Muscle of arm (tissue), 12 donors: ENCODE data around the gene MAP3K6. TPM values are rescaled to one million over a fixed set of nuclear protein-coding genes. Genes with fewer than 3 reads are reported as not detected.

Source experiments
- DNase-seq: peaks from one replicate; pipeline ENCODE4 v3.0.0-alpha.2; 2013
- polyA plus RNA-seq, 12 donors: library from polyadenylated mRNA; unstranded; fragments of 120-200 nt; gene quantifications; one replicate each; pipeline ENCODE4 v1.2.1, GENCODE V29; 2013; ENCODE audit not compliant: insufficient read length in 12 of 12

MAP3K6 gene
- polyA plus RNA-seq, 12 donors, result 6.4 to 24.0 (median 9.9) TPM; not detected in 1

DNA sequence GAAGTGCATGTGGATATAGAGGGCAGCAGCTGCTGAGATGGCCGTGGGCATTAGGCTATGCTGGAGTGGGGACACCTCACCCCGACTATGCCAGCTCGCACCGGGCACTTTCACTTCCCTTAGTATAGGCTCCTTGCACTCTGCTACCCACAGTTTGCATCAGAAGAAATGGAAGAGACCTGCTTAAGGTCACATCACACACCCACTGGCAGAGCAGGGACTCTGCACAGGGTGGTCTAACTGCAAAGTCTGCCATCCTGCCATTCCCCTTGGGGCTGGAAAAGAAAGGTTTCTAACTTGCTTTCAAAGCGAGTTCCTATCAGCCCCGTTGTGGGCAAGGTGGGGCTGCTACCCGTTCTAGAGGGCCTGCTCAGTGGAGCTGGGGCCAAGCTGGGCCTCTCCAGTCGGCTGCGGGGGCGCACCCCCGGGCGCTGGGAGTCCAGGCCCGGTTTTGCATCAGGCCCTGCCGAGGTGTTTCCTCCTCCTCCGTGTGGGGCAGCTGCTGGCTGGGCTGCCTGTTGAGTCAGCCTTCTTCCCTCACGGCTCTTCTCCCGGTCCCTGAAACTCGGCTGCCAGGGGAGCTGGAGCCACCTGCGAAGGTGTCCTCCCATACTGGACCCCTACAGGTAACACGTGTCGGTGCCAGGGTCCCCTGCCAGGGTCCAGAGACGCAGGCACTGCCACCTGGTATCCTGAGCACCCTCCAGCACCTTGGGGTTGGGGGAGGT is 25.1 kb downstream of the MAP3K6 start, which contains the start of gene SYTL1:
TSS of gene SYTL1 (plus strand) at position 498 of the 728 bp plus-strand sequence. CDS start 3,313 bp downstream, outside the sequence.
- DNase-seq, result no peak

GRCh38 chr1:27339213-27339612 is 27.5 kb downstream of the MAP3K6 start:
- no peak for DNase-seq

DNA sequence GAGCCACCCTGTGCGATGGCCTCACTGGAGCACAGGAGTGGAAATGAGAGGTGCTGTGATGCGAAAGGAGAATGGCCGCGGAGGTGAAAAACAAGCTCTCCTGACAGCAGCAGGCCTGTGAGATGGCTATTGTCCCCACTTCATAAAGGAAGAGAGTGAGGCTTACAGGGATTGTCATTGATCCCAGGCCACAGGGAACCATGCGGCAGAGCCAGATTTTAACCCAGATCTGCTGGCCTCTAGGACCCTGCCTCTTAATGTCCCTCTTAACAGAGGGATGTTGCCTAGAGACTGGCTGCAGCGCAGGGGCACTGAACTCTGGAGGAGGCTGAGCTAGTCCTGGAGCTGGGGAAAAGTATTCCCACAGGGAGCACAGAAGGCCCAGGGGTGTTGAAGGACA is 28.0 kb downstream of the MAP3K6 start:
- no peak for DNase-seq

DNA sequence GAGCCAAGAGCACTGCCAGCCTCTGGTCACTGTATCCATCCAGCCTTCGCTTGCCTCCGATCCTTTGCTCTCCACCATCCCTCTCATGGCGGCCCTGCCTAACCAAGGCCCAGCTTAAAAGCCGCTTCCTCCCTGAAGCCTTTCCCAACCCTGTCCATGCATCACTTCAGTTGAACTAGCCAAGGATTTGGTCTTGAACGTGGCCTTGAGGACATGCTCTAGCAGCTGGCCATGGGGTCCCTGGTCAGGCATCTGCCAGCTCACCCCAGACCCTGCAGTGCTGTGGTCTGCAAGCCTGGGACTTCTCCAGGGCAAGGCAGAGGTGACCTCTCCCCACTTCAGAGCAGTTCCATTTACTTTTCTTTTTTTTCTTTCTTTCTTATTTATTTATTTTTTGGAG is 30.0 kb downstream of the MAP3K6 start:
- no peak for DNase-seq

DNA sequence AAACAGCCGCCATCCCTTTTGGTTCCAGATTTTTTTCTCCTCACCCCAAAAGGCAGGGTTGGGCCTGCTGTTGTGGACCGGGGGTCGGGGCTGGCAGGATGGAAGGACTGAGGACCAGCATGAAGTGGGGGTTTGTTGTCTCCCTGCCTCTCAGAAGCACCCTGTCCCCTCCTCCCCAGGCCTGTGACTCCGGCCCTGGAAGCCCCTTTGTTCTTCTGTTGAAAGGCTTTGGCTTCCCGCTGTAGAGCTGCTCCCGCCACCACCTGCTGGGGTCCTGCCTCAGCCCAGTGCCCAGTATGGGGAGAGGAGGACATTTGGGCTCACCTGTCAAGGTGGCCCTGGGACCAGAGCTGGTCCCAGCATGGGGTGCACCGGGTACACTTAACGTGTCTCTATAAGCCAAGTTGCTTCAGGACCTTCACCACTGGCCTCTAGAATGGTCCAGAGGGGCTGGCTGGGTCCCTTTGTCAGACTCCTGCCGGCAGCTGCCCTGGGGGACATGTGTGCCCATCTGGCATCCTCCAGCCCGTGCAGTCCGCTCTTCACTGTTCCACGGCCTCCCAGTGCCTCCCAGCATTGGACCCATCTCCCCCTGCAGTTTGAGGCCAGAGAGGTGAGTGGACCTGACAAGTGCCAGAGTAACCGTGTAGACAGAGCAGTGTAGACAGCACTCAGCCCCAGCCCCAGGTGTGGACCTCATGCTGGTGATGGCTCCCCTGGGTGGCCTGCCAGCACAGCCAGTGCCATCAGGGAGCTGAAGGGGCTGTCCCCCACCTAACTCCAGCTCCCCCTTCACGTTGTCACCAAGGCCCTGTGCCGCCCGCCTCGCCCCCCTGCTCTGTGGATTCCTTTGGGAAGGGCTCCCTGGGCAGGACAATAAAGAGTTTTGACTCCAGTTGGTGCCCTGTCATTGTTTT is 31.0 kb downstream of the MAP3K6 start:
- no peak for DNase-seq

DNA sequence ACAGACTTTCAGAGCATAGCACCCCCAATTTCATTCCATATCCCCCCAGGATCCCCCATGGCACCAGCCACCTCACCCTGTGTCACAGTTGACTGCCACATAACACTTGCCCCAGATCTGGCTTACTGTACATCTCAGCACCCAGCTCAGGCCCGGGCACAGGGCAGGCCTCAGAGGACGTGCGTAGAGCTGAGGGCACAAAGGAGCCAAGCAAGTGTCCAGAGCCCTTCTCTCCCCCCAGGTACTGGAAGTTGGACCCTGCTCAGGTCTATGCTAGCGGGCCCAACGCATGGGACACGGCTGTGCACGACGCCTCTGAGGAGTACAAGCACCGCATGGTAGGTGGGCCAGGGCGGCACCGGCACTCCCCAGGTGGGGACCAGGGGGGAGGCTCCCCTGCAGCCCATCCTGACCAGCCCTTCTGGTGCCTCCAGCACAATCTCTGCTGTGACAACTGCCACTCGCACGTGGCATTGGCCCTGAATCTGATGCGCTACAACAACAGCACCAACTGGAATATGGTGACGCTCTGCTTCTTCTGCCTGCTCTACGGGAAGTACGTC is 33.0 kb downstream of the MAP3K6 start:
- DNase-seq, result no peak

DNA sequence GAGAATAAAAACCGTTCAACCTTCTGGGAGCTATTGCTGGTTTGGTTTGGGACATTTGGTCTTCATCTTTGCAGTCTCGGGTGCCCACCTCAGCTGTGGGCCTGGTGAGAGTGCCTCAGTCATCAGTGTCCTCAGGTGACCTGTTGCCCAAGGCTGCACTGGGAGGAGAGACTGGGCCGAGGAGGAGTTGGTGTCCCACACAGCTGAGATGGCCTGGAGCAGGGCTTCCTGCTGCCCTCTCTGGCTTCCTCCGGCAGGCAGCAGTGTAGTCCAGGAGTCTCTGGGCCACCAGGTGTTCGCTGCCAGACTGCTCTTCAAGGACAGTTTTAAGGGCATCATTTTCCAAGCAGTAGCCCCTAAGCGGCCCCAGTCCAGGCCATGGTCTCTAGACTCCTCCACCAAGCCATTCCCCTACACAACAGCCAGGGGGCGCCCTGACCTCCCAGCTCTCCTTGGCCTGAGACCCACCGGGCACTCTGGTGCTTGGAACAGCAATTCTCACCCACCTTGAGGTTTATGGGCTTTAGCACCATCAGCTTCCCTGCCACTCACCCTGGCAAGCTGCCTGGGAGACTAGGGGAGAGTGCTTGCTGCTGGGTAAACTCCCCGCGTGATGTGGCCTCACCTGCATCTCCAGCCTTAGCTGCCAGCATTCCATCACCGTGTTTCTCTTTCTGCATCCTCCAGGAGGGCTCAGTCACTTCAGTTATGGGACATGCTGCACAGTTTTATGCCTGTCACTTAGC is 34.1 kb downstream of the MAP3K6 start:
- no peak for DNase-seq

- DNase-seq, result no peak
Observed at GRCh38 chr1:27331922-27332321, 34.8 kb downstream of the MAP3K6 start.

DNA sequence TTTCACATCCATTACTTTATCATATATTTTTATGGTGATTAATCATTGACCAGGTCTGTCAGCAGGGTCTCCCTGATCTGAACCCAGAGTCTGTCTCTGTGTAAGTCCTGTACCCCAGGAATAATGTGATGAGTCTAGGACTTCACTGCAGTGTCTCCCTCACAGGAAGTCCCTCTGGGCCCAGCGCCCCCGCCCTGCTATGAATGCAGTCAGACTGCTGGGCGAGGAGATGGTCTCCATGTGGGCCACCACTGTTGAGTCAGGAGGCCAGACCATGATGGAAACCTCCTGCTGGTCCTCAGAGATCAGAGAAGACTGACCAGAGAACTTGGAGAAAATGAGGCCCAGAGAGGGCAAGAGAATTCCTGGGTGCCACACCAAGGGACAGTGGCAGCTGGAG is 35.3 kb downstream of the MAP3K6 start:
- no peak for DNase-seq

GRCh38 chr1:27330786-27331185 is 36.0 kb downstream of the MAP3K6 start:
- no peak for DNase-seq

GRCh38 chr1:27327964-27328363 is 38.8 kb downstream of the MAP3K6 start:
- DNase-seq, result no peak

DNA sequence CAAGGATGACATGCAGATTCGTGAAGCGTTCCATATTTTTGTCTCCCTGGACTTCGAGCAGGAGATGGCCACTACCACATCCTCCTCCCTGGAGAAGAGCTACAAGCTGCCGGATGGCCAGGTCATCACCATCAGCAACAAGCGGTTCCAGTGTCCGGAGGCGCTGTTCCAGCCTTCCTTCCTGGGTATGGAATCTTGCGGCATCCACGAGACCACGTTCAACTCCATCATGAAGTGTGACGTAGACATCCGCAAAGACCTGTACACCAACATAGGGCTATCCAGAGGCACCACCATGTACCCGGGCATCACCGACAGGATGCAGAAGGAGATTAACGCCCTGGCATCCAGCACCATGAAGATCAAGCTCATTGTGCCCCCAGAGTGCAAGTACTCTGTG is 41.5 kb downstream of the MAP3K6 start:
- DNase-seq, result no peak

DNA sequence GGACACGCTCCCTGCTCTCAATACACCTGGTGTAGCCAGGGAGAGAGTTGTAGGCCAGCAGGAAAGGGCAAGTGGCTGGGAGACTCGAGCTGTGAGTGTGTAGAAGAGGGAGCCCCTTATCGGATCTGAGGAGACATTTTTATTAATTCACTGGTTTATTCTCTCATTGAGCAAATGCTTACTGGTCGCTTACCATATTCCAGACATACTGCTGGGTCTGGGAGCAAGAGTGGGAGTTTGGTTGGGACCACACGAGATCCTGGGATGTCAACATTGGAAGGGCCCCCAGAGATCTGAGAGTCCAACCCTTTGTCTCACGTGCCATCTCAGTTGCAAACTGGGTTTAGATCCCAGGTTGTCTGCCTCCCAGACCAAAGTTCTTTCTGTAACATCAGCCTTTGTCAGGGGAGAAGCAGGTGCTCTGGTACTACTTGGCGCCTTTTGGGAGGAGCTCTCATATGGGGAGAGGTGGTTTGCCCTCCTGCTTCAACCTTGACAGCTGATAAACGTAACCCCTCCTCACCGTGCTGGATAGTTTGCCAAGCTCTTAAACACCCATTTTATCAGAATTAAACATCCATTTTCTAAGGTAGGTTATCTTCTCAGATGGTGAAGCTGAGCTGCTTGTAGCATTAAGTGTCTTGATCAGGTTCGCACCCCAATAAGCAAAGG is 44.1 kb downstream of the MAP3K6 start:
- no peak for DNase-seq

- DNase-seq, result peak; percentile 96
Observed at GRCh38 chr1:27321813-27322568, 44.8 kb downstream of the MAP3K6 start, which contains the start of gene TMEM222. TMEM222 (plus strand) TSS chr1:27322163; CDS start chr1:27322198, 35 bp downstream.

DNA sequence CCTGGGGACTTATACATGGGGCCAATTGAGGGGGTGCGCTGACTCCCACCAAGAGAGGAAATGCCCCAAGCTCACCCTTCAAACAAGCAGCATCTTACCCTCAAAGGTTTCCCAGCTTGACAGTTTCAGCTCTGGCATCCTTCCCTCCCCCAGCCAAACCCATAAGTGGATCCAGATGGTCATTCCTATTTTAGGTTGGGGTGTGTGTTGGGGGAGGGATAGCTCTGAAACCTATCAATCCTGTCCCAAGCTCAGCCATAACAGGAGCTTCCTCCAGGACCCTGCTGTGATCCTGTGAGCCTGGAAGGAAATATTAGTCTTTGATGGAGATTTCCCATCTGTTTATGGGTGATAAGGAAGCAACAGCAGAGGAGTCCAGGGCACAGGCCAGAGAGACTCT is 48.2 kb downstream of the MAP3K6 start:
- no peak for DNase-seq

DNA sequence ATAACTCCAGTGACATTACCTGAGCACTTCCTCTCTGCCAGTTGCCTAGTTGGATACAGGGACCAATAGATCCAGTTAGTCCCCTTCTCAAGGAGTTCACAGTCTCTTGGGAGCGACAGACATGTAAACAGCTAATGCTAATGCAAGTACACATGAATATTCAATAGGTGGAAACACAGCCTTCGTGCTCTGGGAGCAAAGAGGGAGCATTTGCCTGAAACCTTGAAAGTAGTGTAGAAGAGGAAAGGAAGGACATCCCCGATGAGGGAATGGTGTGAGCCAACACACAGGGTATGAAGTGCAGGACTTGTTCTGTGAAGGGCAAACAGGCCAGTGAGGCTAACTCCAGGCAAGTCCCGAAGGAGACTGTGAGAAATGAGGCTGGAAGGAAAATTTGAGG is 48.6 kb downstream of the MAP3K6 start:
- no peak for DNase-seq

GRCh38 chr1:27316860-27317259 is 49.9 kb downstream of the MAP3K6 start:
- no peak for DNase-seq

- DNase-seq, result no peak
Observed at GRCh38 chr1:27314737-27315136, 52.0 kb downstream of the MAP3K6 start.

- DNase-seq, result no peak
Observed at GRCh38 chr1:27314169-27314568, 52.6 kb downstream of the MAP3K6 start.

GRCh38 chr1:27307874-27308598 is 58.7 kb downstream of the MAP3K6 start:
- DNase-seq, result no peak
